T-helper 1 cell (primary cell): ENCODE results near the gene HIC1.
"Not testable (repeated sequence)": the region's sequence is repeated elsewhere in the genome, so short reads cannot be mapped to it uniquely, and the experiment has no call there.

ENCODE experiments used
- DNase-seq, 5 donors: peaks; one replicate each; pipeline ENCODE4 v3.0.0-alpha.2; 2012 to 2020
- total RNA-seq, 4 donors: gene quantifications; one replicate each; lab custom pipeline; 2026; lab: John Stamatoyannopoulos, UW

The HIC1 gene, protein sequence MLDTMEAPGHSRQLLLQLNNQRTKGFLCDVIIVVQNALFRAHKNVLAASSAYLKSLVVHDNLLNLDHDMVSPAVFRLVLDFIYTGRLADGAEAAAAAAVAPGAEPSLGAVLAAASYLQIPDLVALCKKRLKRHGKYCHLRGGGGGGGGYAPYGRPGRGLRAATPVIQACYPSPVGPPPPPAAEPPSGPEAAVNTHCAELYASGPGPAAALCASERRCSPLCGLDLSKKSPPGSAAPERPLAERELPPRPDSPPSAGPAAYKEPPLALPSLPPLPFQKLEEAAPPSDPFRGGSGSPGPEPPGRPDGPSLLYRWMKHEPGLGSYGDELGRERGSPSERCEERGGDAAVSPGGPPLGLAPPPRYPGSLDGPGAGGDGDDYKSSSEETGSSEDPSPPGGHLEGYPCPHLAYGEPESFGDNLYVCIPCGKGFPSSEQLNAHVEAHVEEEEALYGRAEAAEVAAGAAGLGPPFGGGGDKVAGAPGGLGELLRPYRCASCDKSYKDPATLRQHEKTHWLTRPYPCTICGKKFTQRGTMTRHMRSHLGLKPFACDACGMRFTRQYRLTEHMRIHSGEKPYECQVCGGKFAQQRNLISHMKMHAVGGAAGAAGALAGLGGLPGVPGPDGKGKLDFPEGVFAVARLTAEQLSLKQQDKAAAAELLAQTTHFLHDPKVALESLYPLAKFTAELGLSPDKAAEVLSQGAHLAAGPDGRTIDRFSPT
- total RNA-seq, result 14.1 to 23.4 (median 18.7) reads per million in 4 donors

DNA sequence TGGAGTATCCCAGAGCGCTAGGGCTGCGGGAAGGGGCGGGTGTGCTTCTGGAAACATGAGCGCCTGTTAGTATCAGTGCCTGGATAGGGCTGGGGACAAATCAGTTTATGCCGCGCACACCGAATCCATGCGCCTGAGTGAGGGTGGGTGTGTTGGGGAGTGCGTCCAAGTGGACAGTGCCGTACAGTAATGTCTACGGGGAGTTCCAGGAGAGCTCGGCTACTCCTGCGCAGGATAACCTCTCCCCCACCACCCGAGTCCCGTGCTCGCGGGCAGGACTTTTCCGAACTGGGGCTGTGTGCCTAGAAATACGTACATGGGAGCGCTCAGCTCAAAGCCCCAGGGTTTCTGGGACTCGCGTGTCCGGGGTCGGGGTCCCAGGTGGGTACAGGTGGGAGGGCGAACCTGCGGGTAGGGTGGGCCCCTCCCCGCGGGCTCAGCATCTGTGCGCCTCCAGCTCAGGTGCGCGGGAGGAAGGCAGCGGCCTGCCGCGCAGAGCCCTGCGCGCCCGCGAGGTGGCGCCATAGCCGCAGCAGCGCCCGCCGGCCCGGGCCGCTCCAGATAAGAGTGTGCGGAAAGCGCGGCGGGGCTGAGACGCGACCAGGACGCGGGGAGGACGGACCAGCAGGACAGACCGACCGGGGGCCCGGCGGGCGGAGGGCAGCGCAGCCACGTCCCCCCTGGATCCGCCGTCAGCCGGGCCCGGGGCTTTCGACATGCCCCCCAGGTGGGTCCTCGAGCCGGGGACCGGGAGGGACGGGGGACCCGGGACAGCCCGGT, at the start of gene HIC1:
HIC1 (plus strand) TSS at position 592 of the 780 bp plus-strand sequence. CDS start 1,588 bp downstream, outside the sequence.
- DNase-seq, result peak; percentile 53 to 76 (median 66)

DNA sequence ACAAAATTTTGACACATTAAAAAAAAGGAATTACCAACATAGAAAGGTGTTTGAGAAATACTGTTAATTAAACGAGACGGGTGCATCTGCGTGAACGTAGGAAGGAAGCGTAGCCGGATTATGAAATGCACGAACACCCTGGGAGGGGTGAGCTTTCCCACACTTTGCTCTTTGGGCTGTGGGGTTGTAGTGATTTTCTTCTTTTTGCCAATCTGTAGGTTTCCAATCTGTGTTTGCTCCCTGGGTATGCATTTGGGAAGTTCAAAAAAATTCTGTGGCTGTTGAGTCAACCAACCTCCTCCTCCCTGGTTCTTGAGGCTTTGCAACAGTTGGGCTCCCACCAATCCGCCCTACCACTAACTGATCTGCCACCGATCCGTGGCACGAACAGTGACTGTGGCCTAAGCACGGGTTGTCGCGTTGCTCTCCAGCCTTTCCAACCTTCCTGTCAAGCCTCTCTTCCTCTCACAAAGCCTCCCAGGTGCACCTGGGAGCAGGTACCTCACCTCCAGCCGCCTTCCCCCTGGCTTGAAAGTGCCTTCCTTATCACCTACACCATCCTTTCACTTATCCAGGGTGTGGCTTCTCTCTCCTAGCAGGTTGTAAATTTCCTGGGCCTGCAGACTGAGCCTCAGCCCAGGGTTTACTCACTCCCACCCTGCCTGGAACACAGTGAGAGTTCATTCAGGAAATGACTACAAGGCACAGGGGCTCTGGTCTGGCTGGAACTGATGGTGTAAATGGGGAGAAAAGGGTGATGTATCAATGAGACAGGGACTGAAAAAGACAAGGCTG, 46.4 kb upstream of the HIC1 start:
- DNase-seq, result no peak

GRCh38 chr17:2009737-2010136, 45.2 kb upstream of the HIC1 start:
- DNase-seq, result no peak

DNA sequence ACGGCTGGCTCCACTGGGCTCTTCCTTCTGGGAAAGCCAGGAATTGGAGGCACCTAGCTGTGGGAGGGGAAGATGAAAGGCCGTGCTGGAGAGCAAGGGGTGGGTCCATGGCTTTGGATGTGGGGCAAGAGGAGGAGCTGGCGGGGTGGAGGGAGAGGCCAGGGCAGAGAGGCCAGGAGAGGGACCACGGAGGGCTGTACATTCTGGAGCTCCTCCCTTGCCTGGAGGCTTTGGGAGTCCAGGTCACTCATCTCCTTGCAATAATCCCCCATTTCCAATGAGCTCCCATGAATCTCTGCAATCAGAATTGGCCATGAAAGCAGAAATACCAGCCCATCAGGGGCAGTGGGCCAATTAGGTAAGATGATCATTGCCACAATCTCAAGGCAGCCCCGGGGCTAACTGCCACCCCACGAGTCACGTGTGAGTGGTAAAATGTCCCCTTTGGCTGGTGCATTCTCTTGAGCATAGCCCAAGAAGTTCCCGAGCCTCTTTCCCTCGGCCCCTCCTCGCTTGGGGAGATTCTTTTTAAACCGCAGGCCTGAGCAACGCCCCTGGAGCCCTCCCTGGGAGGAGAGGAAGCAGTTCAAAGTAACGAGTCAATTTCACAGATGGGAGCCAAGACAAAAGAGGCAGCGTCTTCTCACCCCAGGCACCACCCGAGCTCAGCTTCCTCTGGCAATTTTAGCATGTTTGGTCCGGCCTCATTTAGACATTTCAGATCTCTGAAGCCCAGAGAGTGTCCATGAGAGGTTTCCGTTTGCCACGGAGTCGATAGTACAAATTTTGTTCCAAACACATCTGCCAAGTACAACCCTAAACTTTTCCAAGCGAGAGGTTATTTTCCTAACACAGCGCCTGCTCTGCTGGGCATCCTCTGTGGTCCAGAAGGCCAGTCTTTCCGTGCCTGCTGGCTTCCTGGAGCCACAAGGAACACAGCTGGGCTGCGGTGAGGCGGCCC, 43.2 kb upstream of the HIC1 start:
- no peak for DNase-seq

DNA sequence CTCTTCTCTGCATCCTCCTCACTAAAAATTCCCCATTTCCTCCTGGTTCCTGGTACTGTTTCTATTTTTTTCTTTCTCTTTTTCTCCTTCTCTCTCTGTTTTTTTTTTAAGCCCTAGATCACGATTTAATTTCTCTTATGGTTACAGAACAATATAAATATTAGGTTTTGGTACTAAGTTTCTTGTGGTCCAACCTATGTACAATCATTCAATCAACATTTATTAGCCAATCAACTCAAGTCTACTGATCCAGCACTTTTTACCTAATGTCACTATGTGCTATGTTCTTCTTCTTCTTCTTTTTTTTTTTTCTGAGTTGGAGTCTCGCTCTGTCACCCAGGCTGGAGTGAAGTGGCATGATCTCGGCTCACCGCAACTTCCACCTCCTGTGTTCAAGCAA, 42.4 kb upstream of the HIC1 start:
- DNase-seq, result no peak

DNA sequence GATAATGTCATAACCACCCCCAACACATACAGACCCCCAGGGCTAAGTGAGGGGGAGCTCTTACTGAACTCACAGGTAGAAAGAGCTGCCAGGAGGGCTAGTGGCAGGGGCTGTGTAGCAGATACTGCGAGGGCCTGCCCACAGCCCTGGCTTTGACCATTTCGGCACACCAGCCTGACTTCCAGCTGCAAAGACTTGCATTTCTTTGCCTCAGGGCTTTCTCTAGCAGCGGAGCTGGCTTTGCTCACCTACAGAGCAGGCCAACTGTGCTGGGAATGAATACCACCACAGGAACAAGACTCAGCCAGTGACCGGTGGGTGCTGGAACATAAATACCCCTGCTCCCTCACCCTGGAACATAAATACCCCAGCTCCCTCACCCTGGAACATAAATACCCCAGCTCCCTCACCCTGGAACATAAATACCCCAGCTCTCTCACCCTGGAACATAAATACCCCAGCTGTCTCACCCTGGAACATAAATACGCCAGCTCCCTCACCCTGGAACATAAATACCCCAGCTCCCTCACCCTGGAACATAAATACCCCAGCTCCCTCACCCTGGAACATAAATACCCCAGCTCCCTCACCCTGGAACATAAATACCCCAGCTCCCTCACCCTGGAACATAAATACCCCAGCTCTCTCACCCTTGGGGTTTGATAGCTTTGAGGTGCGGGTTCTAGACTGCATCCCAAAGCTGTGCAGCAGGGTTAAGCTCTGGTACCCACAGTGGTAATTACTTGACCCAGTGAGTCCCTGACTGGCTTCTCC, 41.5 kb upstream of the HIC1 start:
- not testable (repeated sequence) for DNase-seq

DNA sequence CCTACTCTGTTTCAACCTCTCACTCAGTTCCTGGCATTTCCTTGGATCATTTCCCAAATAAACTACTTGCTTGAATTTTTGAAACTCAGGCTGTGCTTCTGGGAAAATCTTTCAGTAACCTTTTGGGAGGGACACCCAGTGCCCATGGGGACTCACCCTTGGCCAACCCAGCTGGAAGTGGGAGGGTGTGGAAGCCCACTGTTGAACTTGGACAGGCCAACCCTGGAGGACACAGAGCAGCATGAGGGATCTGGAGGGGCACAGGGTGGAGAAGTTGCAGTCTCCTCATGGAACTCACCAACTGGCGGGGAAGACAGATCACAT, 40.9 kb upstream of the HIC1 start:
- DNase-seq, result no peak

DNA sequence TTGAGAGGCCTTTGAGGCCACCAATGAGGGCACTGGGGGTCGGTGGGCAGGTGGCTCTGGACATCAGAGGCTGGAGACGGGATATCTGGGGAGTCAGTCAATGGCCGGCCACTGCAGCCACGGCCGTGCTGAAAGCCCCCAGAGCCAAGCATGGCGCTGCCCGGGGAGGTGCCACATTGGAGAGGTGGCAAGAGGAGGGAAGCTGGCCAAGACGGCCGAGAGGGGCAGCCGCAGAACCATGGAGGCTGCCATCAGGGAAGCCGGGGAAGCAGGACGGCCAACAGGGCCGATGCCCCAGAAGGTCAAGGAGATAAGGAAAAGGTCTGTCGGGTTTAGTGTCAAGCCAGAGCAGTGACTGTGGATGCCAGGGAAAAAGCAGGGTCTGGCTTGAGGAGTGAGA, 39.6 kb upstream of the HIC1 start:
- DNase-seq, result no peak

DNA sequence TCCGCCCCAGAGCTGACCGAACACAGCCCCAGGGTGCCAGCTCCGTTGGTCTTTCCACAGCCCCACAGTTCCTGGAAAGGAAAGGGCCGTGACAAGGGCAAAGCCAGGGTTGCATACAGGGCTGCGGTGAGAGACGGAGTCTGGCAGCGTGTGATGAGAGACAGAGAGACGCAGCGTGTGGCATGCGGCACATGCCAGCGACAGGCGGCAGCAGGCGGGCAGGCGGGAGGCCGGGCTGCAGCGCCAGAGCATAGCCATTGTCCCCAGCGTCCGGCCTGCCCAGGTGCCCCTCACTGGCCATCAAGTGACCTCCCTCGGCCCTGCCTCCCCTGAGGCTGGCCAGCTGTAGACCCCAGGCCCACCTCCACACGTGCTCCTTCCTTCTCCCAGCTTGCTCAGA, 38.4 kb upstream of the HIC1 start:
- no peak for DNase-seq

GRCh38 chr17:2017274-2017941, 37.5 kb upstream of the HIC1 start:
- DNase-seq, result no peak

- DNase-seq, result no peak
Measured at GRCh38 chr17:2018716-2019510, 36.0 kb upstream of the HIC1 start.

GRCh38 chr17:2019723-2020122, 35.2 kb upstream of the HIC1 start:
- no peak for DNase-seq

DNA sequence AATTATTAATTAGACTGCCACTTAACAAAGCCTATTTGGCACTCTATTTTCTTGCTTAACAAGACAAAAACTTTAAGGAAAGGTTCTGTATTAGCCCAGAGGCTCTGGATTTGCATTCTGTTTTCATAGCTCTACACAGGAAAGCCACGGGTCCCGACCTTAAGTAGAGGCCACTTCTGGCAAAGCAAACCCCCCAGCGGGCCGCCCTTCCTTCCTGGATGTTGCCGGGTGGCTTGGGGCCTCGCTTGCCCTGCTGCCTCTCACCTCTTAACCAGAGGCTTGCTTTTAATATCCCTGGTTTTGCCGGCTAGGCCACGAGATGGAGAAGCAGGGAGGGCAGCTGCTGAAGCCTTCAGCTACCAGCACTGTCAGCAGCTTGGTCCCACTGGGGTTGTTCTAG, 34.2 kb upstream of the HIC1 start:
- DNase-seq, result no peak

DNA sequence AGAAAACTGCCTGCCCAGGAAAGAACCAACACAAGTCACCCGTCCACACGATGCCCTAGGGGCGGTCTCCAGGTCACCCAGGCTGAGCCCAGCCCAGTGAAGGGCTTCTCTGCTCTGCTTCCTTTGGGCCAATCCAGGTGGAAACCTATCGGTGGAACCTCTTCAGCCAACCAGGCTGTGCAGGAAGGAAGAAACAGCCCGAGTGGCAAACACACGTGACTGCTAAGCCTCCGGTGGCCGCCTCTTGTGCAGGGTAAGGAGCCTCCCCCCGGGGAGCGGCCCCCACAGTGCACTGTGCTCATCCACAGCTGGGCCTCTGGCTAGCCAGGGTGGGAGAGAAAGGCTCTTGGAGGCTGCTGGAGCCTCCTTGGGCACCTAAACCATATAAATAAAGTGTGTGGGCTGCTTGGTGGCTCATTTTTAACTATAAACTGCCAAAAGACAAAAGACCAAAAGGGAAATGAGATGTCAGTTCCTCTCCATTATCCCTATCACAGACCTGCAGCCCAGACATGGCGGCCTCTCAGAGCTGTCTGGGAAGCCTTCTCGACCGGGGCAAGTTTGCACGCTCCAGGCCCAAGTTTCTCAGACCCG, 32.2 kb upstream of the HIC1 start:
- no peak for DNase-seq

- DNase-seq, result no peak
Measured at GRCh38 chr17:2023256-2023655, 31.6 kb upstream of the HIC1 start.

DNA sequence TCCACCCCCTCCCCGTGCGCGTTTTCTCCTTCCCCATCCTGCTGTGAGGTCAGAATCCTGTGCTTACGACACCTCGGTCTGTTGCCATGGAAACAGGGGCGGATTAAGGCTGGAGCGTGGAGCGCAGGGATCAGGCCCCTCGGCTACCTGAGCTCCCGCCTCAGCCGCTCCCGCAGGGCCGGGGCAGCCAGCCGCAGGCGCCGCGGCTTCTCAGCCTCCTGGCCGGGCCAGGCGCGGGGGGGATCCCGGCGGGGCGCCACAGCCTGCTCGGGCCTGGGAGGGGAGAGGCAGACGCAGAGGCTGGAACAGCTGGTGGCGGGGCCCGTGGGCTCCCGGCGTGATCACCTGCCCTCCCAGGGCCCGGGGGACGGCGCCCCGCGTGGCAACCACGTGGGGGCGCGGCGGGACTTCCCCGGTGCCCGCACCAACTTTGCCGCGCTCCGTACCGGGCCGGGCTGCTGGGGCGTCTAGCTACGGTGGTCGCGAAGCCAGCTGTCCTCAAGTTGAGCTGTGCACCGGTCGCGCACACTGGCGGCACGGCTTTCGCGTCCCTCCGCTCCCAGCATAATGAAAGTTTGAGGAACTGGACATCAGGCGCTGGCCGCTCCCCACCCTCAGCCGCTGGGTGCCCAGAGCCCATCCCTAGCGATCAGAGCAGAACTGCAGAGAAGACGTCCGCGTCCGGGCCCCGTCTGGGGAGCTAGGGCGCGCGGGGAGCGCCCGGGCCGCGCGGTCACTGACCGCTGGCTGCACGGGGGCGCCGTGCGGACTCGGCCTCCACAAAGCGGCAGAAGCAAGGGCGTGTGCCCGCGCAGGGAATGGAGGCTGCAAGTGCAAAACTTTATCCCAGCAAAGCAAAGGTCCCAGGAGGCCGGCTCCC, 31.0 kb upstream of the HIC1 start:
- DNase-seq, result peak in 2 of 5 donors; percentile 22 to 36

DNA sequence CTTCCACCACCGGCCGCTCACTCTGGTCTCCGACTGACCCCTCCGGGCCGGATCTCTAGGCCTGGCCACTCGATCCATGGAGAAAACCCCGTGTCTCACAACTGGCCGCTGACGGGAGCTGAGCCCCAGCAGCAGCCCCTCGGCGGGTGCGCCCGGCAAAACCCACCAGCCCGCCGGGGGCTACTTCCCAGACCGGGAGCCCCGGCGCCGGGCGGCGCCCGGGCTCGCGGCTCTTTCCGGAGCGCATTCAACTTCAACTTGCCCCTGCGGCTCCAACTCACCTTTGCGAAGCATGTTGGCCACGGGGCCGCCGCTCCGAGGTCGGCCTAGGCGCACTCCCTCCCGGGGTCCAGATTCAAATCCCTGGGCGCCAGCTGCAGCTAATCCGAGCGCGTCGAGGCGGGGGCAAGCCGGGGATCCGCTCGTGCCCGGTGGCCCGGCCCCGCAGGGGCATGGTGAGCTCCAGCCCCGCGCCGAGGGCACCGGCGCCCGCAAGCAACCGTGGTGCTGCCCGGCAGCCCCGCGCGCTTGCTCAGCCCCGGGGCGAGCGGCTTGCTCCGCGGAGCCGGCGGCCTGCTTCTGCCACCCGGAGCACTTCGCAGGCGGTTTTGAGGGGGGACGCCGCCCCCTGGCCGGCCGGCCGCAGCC, 30.2 kb upstream of the HIC1 start:
- no peak for DNase-seq
